ENCODE results near the gene RAD51B.

DNA sequence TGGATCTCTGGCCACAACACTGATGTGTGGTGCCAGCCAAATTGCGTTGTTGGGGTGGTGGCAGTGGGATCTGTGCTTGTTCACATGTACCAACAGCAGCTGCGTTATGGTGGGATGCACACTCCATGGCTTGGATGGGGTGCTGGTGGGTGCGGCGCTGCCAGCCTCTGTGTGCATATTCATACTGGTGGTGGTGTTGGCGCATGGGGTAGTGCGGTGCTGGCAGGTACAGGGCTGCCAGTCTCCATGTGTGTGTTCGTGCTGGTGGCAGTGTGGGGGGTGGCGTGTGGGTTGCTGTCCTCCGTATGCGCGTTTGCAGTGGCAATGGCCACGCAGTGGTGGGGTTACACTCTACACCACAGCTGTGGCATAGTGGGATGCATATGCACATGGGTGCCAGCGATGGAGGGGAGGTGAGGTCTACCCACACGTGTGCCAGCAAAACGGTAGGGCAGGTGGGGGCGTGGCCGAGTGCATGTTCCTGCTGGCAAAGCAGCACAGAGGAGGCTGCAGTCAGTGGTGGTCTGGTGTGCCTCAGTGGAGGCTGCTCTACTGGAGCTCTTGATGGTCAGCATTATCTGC lies 26.5 kb downstream of the RAD51B start:
- TF ChIP-seq POLR2A (IDR thresholded peaks at IDR 0.05), result no peak
- TF ChIP-seq, protein P1, sequence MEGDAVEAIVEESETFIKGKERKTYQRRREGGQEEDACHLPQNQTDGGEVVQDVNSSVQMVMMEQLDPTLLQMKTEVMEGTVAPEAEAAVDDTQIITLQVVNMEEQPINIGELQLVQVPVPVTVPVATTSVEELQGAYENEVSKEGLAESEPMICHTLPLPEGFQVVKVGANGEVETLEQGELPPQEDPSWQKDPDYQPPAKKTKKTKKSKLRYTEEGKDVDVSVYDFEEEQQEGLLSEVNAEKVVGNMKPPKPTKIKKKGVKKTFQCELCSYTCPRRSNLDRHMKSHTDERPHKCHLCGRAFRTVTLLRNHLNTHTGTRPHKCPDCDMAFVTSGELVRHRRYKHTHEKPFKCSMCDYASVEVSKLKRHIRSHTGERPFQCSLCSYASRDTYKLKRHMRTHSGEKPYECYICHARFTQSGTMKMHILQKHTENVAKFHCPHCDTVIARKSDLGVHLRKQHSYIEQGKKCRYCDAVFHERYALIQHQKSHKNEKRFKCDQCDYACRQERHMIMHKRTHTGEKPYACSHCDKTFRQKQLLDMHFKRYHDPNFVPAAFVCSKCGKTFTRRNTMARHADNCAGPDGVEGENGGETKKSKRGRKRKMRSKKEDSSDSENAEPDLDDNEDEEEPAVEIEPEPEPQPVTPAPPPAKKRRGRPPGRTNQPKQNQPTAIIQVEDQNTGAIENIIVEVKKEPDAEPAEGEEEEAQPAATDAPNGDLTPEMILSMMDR (IDR thresholded peaks at IDR 0.05), result no peak
